ENCODE results near the gene TTC7B. TPM values are rescaled to one million over a fixed set of nuclear protein-coding genes. Genes with fewer than 3 reads are reported as not detected.

TTC7B gene
- total RNA-seq, 2 donors from 2014 or later: 25.0 to 40.7 TPM

GRCh38 chr14:90648421-90648820 lies 167.8 kb downstream of the TTC7B start:
- H3K27me3 ChIP-seq (replicated peaks; ENCODE audit: insufficient read depth): no peaks in the 10 kb centered on the region
- no peaks in the 10 kb centered on the region for H3K4me1 ChIP-seq (replicated peaks)
- 95% methylated on average over 5 of the region's 5 CpGs for WGBS
- H3K27ac ChIP-seq: no peak overlapping the region
- H3K36me3 ChIP-seq: no peaks in the 10 kb centered on the region
- H3K4me3 ChIP-seq: no peak overlapping the region
- TF ChIP-seq CTCF (IDR thresholded peaks at IDR 0.05) (no peak), POLR2AphosphoS5 (IDR thresholded peaks at IDR 0.05) (no peak), POLR2A (IDR thresholded peaks at IDR 0.05) (no peak)
- intact Hi-C loops (cut with DNase I): no loop called here
- DNase-seq (ENCODE audit: low spot score): no peak
- H3K9me3 ChIP-seq: no peaks in the 10 kb centered on the region

GRCh38 chr14:90647473-90648005 lies 168.7 kb downstream of the TTC7B start:
- no peak overlapping the region for H3K4me3 ChIP-seq
- DNase-seq (ENCODE audit: low spot score): no peak
- no peak overlapping the region for H3K27ac ChIP-seq
- WGBS: 64% methylated on average over 5 of the region's 5 CpGs
- H3K36me3 ChIP-seq: no peaks in the 10 kb centered on the region
- intact Hi-C loops (cut with DNase I): no loop called here
- H3K27me3 ChIP-seq (replicated peaks; ENCODE audit: insufficient read depth): no peaks in the 10 kb centered on the region
- H3K4me1 ChIP-seq (replicated peaks): no peaks in the 10 kb centered on the region
- TF ChIP-seq POLR2AphosphoS5 (IDR thresholded peaks at IDR 0.05) (no peak), CTCF (IDR thresholded peaks at IDR 0.05) (no peak)
- H3K9me3 ChIP-seq: no peaks in the 10 kb centered on the region

DNA sequence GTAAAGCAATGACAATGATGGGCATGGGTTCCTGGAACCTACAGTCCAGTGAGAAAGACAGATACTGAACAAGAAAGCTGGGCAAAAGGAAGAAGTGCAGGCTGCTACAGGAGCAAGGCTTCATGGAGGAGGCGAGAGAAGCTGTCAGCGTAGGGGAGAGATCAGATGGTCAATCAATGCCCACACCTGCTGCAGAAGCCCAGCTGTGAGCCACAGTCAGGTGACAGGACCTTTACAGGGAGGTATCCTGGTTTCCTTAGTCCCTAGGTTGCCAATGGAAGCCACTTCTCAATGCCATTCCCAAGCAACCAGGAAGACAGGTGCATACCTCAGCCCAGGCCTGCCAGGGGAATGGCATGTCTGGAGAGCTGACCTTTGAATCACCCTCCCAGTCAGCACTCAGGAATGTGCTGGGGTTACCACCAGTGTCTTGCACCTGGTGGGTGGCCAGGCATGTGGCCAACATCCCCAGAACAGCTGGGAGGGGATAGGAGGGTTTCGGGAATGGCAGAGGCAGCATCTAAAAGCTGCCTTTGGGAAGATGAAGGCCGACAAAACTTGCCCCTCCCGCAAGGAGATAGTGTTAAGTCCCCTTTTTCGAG lies 170.3 kb downstream of the TTC7B start:
- Histone ChIP-seq H3K4me3 (no peak overlapping the region), H3K36me3 (no peaks in the 10 kb centered on the region), H3K9me3 (no peaks in the 10 kb centered on the region), H3K27me3 (replicated peaks; ENCODE audit: insufficient read depth) (no peaks in the 10 kb centered on the region), H3K27ac (no peak overlapping the region), H3K4me1 (replicated peaks) (no peaks in the 10 kb centered on the region)
- 88% methylated on average over 6 of the region's 6 CpGs for WGBS
- TF ChIP-seq CTCF (IDR thresholded peaks at IDR 0.05) (no peak), POLR2AphosphoS5 (IDR thresholded peaks at IDR 0.05) (no peak), POLR2A (IDR thresholded peaks at IDR 0.05) (no peak)
- DNase-seq (ENCODE audit: low spot score): no peak
- intact Hi-C loops (cut with DNase I): no loop called here

- Histone ChIP-seq H3K9me3 (no peaks in the 10 kb centered on the region), H3K36me3 (no peaks in the 10 kb centered on the region), H3K4me1 (replicated peaks) (no peaks in the 10 kb centered on the region), H3K4me3 (no peak overlapping the region), H3K27me3 (replicated peaks; ENCODE audit: insufficient read depth) (no peaks in the 10 kb centered on the region), H3K27ac (no peak overlapping the region)
- WGBS: 86% methylated on average over 4 of the region's 4 CpGs
- no peak for DNase-seq (ENCODE audit: low spot score)
- intact Hi-C loops (cut with DNase I): no loop called here
- TF ChIP-seq POLR2AphosphoS5 (IDR thresholded peaks at IDR 0.05): no peak
- no peak for TF ChIP-seq POLR2A (IDR thresholded peaks at IDR 0.05)
- no peak for TF ChIP-seq CTCF (IDR thresholded peaks at IDR 0.05)
Measured at GRCh38 chr14:90644882-90645281, 171.3 kb downstream of the TTC7B start.

GRCh38 chr14:90643982-90644670 lies 172.1 kb downstream of the TTC7B start:
- Histone ChIP-seq H3K27ac (no peak overlapping the region), H3K4me3 (no peak overlapping the region), H3K9me3 (no peaks in the 10 kb centered on the region), H3K4me1 (replicated peaks) (no peaks in the 10 kb centered on the region), H3K36me3 (no peaks in the 10 kb centered on the region), H3K27me3 (replicated peaks; ENCODE audit: insufficient read depth) (no peaks in the 10 kb centered on the region)
- intact Hi-C loops (cut with DNase I): no loop called here
- no peak for TF ChIP-seq POLR2AphosphoS5 (IDR thresholded peaks at IDR 0.05)
- no peak for TF ChIP-seq POLR2A (IDR thresholded peaks at IDR 0.05)
- TF ChIP-seq CTCF (IDR thresholded peaks at IDR 0.05): no peak
- DNase-seq (ENCODE audit: low spot score): no peak
- 65% methylated on average over 9 of the region's 9 CpGs for WGBS

All from prostate gland (tissue), 2 donors.